Esophagus (tissue), 2 donors: Measurements from ENCODE around the gene SPON1. TPM values are rescaled to one million over a fixed set of nuclear protein-coding genes. Genes with fewer than 3 reads are reported as not detected.

ENCODE experiments used
- H3K27ac ChIP-seq, 2 donors: one replicate each; pipeline ENCODE4 v1.5.1; 2013; ENCODE audit warnings: low read depth in 2 of 2, mild to moderate bottlenecking in 2 of 2, inconsistent platforms in 1 of 2, low read length in 1 of 2, moderate library complexity in 1 of 2
- H3K27me3 ChIP-seq, 2 donors: one replicate each; pipeline ENCODE4 v1.6.1; 2013; ENCODE audit warnings: low read length in 2 of 2, control low read depth in 1 of 2, mild to moderate bottlenecking in 1 of 2; ENCODE audit not compliant: insufficient read depth in 2 of 2, control insufficient read depth in 1 of 2
- H3K36me3 ChIP-seq, 2 donors: one replicate each; pipeline ENCODE4 v1.6.1; 2013; ENCODE audit warnings: low read length in 1 of 2; ENCODE audit not compliant: control insufficient read depth in 2 of 2, insufficient read depth in 2 of 2
- H3K4me1 ChIP-seq, 2 donors: one replicate each; pipeline ENCODE4 v1.6.1; 2013; ENCODE audit warnings: low read length in 1 of 2; ENCODE audit not compliant: control insufficient read depth in 2 of 2, insufficient read depth in 2 of 2
- H3K4me3 ChIP-seq, 2 donors: one replicate each; pipeline ENCODE4 v1.5.1; 2013; ENCODE audit warnings: low read length in 2 of 2, mild to moderate bottlenecking in 2 of 2, low read depth in 1 of 2, moderate library complexity in 1 of 2
- H3K9me3 ChIP-seq, 2 donors: one replicate each; pipeline ENCODE4 v1.6.1; 2013; ENCODE audit warnings: mild to moderate bottlenecking in 2 of 2, low read depth in 1 of 2, low read length in 1 of 2, moderate library complexity in 1 of 2; ENCODE audit not compliant: control insufficient read depth in 2 of 2, insufficient read depth in 1 of 2
- WGBS, 2 donors: extraction: QIAGEN DNeasy Blood & Tissue Kit; methylation state at CpG; one replicate each; pipeline ENCODE4 v1.1.7; 2013; 5-methylcytosine and 5-hydroxymethylcytosine counted together
- polyA plus RNA-seq, 2 donors: library from polyadenylated mRNA; stranded (reverse); fragments of 200-250 nt; gene quantifications; one replicate each; pipeline ENCODE4 v1.2.3, GENCODE V29; 2013
- donor health status: healthy with polysubstance abuse.
- donor health status: Bipolar disorder and iron deficiency.

Gene SPON1
- polyA plus RNA-seq, 2 donors, result 0.75 to 3.0 TPM

DNA sequence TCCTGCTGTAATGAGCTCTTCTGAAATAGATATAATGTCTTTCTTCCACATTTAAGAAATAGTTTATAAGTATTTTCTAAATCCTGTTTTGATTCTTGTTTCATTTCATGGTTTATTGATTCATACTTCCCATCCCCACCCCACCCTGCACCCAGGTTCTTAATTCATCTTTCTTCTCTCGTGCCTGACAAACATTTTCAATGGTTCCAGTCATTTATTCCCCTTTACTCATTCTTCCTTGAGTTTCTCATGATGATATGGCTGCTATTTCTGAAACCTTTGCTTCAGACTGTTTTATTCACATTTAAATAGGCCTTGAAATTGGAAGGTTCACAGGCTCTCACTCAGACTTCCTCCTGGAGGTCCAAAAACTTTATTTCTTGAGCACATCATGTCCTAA lies 142.9 kb downstream of the SPON1 start:
- Histone ChIP-seq H3K27me3 (no peaks in the 10 kb centered on the region), H3K27ac (no peak overlapping the region), H3K36me3 (no peaks in the 10 kb centered on the region), H3K4me1 (no peaks in the 10 kb centered on the region), H3K9me3 (no peaks in the 10 kb centered on the region), H3K4me3 (no peak overlapping the region)
- WGBS, 2 donors, result 67 to 71% methylated on average over 1 of the region's 1 CpG

DNA sequence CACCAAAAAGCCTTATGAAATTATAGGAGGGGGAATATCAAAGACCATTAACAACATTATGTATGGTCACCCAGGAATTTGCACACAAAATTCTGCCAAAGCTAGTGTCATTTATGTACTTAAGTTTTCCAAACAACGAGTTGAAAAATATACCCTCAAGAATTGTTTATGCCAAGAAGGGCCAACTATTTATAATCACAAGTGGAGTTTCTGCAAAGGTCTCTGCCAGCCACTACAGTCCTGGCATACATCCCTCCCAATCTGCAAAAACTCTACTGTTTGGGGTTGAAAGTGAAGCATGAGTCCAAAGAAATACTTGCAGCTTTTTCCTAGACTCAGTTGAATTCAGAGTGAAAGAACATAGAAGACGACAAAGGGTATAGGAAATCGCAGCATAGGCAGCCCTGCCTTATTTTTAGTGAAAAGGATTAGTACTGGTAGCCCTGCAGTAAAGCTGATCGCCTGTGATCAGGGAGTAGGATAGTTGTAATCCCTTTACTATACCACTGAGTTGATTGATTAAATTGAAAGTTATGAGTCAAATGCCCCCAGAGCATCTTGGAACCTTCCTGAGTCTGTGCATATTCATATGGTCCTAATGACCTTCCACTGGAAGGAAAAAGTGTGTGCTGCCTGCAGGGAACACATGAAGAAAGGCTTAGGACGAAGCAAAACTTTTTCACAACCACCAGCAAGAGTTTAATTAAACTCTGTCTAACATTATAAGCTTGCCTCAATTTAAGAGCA lies 144.0 kb downstream of the SPON1 start:
- H3K4me3 ChIP-seq, result no peak overlapping the region
- 54 to 70% methylated on average over 5 of the region's 5 CpGs for WGBS, 2 donors
- H3K27ac ChIP-seq, result no peak overlapping the region

GRCh38 chr11:14107050-14107430 lies 144.5 kb downstream of the SPON1 start:
- H3K36me3 ChIP-seq, result no peaks in the 10 kb centered on the region
- H3K27ac ChIP-seq, result no peak overlapping the region
- no peak overlapping the region for H3K4me3 ChIP-seq
- H3K27me3 ChIP-seq, result no peaks in the 10 kb centered on the region
- 71 to 94% methylated on average over 4 of the region's 4 CpGs for WGBS, 2 donors
- no peaks in the 10 kb centered on the region for H3K9me3 ChIP-seq
- no peaks in the 10 kb centered on the region for H3K4me1 ChIP-seq

More for the DNA sequence above, 144.0 kb downstream of the SPON1 start:
- Histone ChIP-seq H3K4me1 (no peaks in the 10 kb centered on the region), H3K9me3 (no peaks in the 10 kb centered on the region), H3K36me3 (no peaks in the 10 kb centered on the region), H3K27me3 (no peaks in the 10 kb centered on the region)

DNA sequence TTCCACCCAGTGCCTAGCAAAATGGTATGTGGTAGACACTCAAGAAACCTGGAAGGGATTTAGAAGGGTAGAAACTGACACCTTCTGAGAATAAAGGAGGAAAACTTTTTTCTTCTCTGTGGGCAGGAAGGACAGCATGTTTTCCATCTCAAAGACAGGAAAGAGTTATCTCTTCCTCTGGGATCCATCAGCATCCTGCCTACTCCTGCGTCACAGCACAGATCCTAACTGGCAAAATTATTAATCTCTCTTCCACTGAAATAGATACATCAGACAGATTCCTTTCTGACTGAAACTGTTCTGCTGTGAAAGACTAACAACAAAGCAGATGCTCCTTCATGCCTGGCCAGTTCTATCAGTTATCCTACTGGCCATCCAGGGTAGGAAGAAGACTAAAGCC lies 147.2 kb downstream of the SPON1 start:
- Histone ChIP-seq H3K4me1 (no peaks in the 10 kb centered on the region), H3K27ac (no peak overlapping the region), H3K36me3 (no peaks in the 10 kb centered on the region), H3K27me3 (no peaks in the 10 kb centered on the region), H3K4me3 (no peak overlapping the region), H3K9me3 (no peaks in the 10 kb centered on the region)
- 72 to 79% methylated on average over 1 of the region's 1 CpG for WGBS, 2 donors

GRCh38 chr11:14110629-14111028 lies 148.1 kb downstream of the SPON1 start:
- Histone ChIP-seq H3K27me3 (no peaks in the 10 kb centered on the region), H3K36me3 (no peaks in the 10 kb centered on the region), H3K4me1 (no peaks in the 10 kb centered on the region), H3K9me3 (no peaks in the 10 kb centered on the region), H3K4me3 (no peak overlapping the region), H3K27ac (no peak overlapping the region)
- WGBS, 2 donors, result 50 to 59% methylated on average over 2 of the region's 2 CpGs

GRCh38 chr11:14111496-14111895 lies 149.0 kb downstream of the SPON1 start:
- H3K9me3 ChIP-seq, result no peaks in the 10 kb centered on the region
- no peak overlapping the region for H3K4me3 ChIP-seq
- 40 to 54% methylated on average over 2 of the region's 2 CpGs for WGBS, 2 donors
- no peaks in the 10 kb centered on the region for H3K4me1 ChIP-seq
- no peaks in the 10 kb centered on the region for H3K36me3 ChIP-seq
- no peaks in the 10 kb centered on the region for H3K27me3 ChIP-seq
- no peak overlapping the region for H3K27ac ChIP-seq

DNA sequence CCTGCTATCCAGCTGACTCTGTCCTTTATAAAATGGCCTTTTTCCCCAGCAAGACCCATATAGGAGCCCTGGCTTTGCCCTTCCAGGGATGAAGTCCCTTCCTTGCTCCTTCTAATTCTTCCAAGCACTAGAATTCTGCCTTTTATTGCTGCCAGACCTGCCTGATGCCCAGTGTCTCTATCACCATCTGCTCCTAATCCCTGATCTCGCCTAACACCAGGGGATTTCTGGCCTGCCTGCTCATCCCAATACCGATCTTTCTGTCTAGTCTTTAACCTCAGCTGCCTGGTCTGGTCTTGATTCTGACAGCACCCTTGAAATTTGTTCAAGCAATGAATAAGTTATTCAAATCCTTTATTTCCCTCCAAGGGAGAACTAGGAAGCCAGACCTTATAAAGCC lies 150.2 kb downstream of the SPON1 start:
- H3K9me3 ChIP-seq, result no peaks in the 10 kb centered on the region
- no peak overlapping the region for H3K27ac ChIP-seq
- no peaks in the 10 kb centered on the region for H3K36me3 ChIP-seq
- no peaks in the 10 kb centered on the region for H3K4me1 ChIP-seq
- no peaks in the 10 kb centered on the region for H3K27me3 ChIP-seq
- WGBS, 2 donors, result 83 to 90% methylated on average over 2 of the region's 2 CpGs
- H3K4me3 ChIP-seq, result no peak overlapping the region

DNA sequence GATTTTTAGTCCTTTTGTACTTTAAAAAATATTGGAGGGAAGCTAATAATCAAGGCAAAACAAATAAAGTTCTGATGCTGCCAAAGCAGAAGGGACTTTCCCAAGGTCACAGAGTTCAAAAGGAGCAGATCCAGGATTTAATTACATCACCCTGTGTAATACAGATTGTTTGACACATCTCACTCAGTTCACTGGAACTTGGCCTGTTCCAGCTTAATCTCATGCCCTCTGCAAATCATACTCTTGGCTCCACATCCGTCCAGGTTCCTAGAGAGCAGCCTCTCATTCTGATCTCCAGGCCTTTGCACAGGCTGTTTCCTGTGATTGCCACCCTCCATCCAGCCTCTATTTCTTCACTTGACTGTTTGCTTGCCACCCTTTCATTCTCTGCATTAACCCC lies 151.7 kb downstream of the SPON1 start:
- Histone ChIP-seq H3K36me3 (no peaks in the 10 kb centered on the region), H3K27me3 (no peaks in the 10 kb centered on the region), H3K9me3 (no peaks in the 10 kb centered on the region), H3K27ac (no peak overlapping the region), H3K4me1 (no peaks in the 10 kb centered on the region), H3K4me3 (no peak overlapping the region)
- WGBS, 2 donors, result 22 to 25% methylated on average over 1 of the region's 1 CpG

- H3K27me3 ChIP-seq, result no peaks in the 10 kb centered on the region
- no peak overlapping the region for H3K27ac ChIP-seq
- H3K9me3 ChIP-seq, result no peaks in the 10 kb centered on the region
- H3K36me3 ChIP-seq, result no peaks in the 10 kb centered on the region
- no peak overlapping the region for H3K4me3 ChIP-seq
- no peaks in the 10 kb centered on the region for H3K4me1 ChIP-seq
- 72 to 77% methylated on average over 2 of the region's 2 CpGs for WGBS, 2 donors
Observed at GRCh38 chr11:14114786-14115185, 152.3 kb downstream of the SPON1 start.

GRCh38 chr11:14117632-14118031 lies 155.1 kb downstream of the SPON1 start:
- Histone ChIP-seq H3K9me3 (no peaks in the 10 kb centered on the region), H3K36me3 (no peaks in the 10 kb centered on the region), H3K27me3 (no peaks in the 10 kb centered on the region), H3K27ac (no peak overlapping the region), H3K4me1 (no peaks in the 10 kb centered on the region), H3K4me3 (no peak overlapping the region)
- 26 to 33% methylated on average over 1 of the region's 1 CpG for WGBS, 2 donors
